Measurements from ENCODE around the gene MYDGF. TPM values are rescaled to one million over a fixed set of nuclear protein-coding genes. Genes with fewer than 3 reads are reported as not detected.
A peak's percentile ranks its signal among the peaks of the same experiment; 100 is the strongest.

The MYDGF gene
- total and polyA plus RNA-seq, 2 of the 13 experiments (the other 11 are each of a cell fraction or from before 2014, with no cell fraction given): 116 to 198 TPM

- no peak for TF ChIP-seq XRCC5 (optimal IDR thresholded peaks at IDR 0.05; ENCODE audit: low read length)
- no peak for TF ChIP-seq HDAC6 (IDR thresholded peaks at IDR 0.05; ENCODE audit: low read depth, low read length)
- TF ChIP-seq AHR (CRISPR knock-in tag; IDR thresholded peaks at IDR 0.05): no peak
- no peak for TF ChIP-seq AFF4 (CRISPR knock-in tag; IDR thresholded peaks at IDR 0.05)
- TF ChIP-seq MLX (CRISPR knock-in tag; IDR thresholded peaks at IDR 0.05): no peak
- no peak for TF ChIP-seq ZNF724P (CRISPR knock-in tag; IDR thresholded peaks at IDR 0.05; ENCODE audit: borderline replicate concordance)
- TF ChIP-seq FOXO4 (CRISPR knock-in tag; conservative IDR thresholded peaks at IDR 0.05): no peak
- TF ChIP-seq ZHX2 (IDR thresholded peaks at IDR 0.05; ENCODE audit: low read depth): no peak
- TF ChIP-seq ZHX2 (CRISPR knock-in tag; IDR thresholded peaks at IDR 0.05; ENCODE audit: borderline replicate concordance): no peak
- TF ChIP-seq POLR2G (IDR thresholded peaks at IDR 0.05; ENCODE audit: low read depth, low read length): peak; percentile 69; the same call in 1 of the 2 replicates
- TF ChIP-seq GMEB2 (CRISPR knock-in tag; IDR thresholded peaks at IDR 0.05; ENCODE audit: low read depth): no peak
- peak; percentile 62; the same call in 1 of the 2 replicates for TF ChIP-seq RXRB (CRISPR knock-in tag; IDR thresholded peaks at IDR 0.05; ENCODE audit: borderline replicate concordance)
- no peak for TF ChIP-seq MYNN (CRISPR knock-in tag; IDR thresholded peaks at IDR 0.05; ENCODE audit: low read depth)
- TF ChIP-seq ZNF713 (CRISPR knock-in tag; IDR thresholded peaks at IDR 0.05): no peak
- no peak for TF ChIP-seq ZNF496 (CRISPR knock-in tag; IDR thresholded peaks at IDR 0.05; ENCODE audit: insufficient replicate concordance)
- TF ChIP-seq NFE2 (CRISPR knock-in tag; IDR thresholded peaks at IDR 0.05): no peak
Observed at GRCh38 chr19:4705413-4706131, 35.4 kb upstream of the MYDGF start (continued).

All from HepG2 (cell line).